Activated T-cell treated with anti-CD3 and anti-CD28 coated beads for 24 hours (primary cell): ENCODE measurements around the gene DPM1.

Source experiments
- DNase-seq: peaks from one replicate; pipeline ENCODE4 v3.0.0-alpha.2; 2020; ENCODE audit warnings: low read depth

Gene DPM1

DNA sequence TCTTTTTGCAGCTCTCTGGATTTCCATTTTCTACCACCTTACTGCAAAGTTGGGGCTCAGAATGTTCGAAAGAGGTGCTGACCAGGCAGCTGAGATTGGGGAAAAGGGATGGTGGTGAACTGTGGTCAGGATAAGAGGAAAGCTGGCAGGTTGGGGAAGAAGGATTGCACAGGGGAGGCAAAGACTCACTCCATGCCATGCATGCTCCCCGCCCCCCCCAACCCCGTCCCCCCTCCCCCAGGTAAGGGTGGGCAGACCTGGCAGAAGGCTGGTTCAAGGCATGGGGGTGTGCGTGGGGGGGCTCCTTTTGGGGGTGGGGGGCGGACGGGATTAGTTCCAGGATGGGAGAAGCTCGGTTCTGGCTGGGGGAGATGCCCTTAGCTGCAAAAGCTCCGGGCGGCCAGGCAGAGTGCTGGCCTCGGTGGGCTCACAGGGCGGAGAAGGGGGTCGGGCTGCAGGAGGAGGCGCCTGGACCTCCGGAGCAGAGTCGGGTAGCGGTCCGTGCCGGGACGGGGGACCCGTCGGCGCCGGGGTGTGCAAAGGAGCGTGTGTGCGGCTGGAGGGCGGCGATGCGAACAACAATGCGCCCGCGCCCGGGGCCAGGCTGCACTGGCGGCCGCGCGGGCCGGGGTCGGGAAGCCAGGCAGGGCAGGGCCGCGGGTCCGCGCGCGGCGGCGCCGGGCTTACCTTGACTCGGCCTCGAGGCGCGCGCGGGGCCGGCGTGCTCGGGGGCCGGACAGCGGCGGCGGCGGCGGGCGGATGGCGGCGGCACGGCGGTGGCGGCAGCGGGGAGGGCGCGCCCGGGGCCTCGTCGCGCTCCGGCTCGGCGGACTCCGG, 28.0 kb downstream of the DPM1 start:
- DNase-seq: no peak

DNA sequence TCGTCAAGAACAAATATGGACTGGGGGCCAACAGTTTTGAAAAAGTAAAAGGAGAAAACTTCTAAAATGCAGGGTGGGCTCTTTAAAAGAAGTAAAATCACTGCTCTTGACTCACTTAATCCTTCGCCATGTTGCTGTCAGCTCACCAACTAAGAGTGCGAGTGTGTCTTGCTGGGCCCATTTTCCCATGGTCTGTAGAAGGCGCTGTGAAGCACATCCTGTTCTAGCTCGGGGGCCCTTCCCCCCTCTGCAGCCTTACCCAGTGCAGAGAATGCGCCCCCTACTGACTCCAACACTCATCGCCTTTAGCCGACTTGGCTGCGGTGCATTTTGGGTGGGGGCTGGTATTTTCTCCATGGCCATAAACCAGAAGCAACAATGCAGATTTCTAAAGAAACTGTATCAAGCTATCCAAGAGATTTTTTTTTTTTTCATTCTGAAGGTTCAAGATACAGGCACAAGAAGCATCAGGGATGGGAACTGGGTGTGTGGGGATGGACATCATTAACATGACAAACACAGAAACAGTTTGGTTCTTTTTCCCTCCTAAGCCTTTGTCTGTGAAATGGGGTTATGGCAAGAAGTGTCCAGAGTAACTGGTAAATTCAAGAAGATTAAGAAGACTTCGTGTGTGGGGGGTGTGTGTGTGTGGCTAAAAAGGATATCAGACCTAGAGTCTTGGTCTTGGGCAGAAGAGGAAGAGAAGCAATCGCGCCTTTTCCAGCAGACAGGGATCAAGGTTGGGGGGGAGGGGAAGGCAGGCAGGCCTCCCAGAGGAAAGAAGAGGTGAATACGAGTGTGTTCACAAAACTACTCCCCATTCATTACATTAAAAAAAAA, 28.8 kb downstream of the DPM1 start:
- DNase-seq: peak; percentile 86

DNA sequence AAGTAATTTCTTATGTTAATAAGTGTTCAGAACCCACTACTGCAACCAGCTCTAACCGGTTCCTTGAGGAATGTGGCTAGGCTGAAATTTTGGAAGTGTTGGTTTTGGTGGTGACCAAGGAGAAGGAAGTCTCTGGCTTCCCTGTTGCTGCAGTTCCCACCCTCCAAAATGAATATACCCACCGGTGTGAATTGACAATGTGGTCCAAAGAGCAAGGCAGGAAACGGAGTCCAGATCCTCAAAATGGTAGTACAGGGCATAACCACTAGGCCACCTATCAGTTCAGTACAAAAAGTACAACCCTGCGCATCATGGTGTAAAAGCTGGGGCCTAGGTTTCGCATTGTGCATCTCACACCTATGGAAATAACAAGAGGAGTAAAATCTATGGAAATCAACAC, 29.9 kb downstream of the DPM1 start:
- DNase-seq: no peak

DNA sequence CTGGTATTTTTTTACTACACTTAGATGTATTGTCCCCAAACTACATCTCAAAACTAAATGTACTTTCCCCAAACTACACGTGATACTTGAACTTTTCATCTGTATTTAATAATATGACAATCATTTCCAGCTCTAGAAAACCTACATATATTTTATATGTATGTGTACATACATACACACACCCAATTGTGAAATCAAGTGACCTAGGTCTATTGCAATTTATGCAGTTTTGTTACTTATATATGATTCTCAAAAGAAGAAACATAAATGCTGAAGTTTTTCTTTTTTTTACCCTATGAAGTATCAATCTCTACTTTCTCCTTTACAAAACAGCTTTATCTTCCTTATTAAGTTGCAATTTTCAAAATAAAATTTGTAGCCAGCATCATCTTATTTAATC, 31.8 kb downstream of the DPM1 start:
- DNase-seq: no peak

DNA sequence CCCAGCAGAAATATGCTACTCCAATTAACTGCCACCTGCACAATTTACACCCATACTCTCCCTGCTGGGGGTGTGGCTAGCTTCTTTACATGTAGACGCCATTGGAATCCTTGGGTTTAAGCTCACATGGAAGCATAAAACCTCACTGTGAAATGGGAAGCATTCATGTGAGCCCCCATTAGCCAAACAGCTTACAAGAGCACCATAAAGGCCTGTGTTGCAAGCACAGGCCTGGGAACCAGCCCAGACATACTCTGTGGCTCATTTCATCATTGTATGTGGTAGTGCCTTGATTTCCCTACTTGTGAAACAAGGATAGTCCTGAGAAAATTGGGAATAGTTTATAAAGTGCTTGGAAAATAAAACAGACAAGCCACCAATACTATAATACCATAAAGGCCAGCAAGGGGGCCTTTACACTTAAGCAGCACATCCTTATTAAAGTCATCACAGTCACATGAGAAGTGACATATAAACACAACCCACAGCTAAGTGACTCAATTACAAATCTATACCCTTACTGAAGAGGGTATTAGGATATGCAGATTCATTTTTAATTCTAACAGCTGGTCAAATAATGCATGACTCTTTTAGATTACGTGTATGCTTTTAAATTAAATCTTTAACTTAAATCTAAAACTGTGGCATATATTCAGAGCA, 33.9 kb downstream of the DPM1 start:
- no peak for DNase-seq

DNA sequence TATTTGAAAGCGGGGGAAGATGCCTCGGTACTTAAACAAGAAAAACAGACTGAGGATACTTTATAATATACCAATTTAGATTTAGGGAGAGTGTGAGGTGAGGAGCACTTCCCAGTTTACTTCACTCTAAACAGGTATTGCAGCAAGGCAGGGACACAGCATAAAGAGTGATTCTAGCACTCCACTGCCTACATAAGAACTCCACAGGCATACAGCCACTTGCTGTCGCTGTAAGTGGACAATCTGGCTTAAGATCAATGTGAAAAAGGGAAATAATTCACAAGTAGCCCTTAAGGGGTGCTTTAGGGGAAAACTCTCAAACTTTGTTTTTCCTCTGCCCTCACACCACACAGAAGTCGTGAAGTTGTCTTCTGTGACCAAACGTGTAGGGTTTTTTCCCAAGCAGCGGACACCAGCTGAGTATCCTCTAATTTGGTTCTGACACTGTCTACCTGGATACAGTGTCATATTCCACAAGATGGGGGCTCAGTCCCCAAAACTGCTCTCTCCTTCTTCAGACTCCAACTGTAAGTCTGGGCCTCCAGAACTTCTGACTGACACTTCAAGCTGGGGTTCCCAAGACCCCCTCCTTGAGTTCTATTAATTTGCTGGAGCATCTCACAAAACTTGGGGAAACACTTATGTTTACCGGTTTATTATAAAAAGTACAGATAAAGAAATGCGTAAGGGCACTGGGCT, 36.4 kb downstream of the DPM1 start:
- no peak for DNase-seq

DNA sequence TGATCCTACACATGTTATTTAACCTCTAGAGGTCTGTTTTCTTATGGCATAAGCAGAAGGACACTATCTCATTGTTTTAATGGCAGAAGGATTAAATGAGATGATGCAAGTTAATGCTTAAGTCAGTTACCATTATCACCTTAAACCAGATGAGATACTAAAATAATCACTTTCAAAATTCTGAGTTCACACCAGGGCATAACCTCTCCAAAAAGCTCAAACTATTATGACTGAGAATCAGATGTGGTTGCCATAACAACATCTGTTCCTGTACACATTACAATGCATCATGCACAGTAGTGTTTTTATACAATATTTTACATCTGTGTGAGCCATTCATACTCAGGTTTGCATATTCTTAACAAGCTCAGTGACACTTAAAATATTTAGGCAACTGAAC, 37.3 kb downstream of the DPM1 start:
- no peak for DNase-seq

DNA sequence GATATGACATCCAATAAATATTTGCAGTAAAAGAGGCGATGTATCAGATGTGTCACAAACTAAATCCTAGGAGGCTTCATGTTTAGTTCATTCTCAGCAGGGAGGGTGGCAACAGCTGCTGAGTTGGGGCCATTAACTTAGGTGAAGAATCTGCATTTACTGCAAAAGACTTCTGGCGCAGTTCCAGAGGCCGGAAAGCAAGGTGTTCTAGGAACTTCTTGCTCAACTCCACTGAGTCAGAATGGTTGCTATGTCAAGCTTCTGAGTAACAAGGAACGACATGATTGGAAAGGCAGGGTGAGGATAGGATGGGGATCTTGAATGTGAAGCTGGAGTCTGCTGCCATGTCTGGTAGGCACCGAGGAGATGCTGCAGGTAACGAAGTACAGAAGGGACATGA, 38.8 kb downstream of the DPM1 start:
- DNase-seq: no peak

DNA sequence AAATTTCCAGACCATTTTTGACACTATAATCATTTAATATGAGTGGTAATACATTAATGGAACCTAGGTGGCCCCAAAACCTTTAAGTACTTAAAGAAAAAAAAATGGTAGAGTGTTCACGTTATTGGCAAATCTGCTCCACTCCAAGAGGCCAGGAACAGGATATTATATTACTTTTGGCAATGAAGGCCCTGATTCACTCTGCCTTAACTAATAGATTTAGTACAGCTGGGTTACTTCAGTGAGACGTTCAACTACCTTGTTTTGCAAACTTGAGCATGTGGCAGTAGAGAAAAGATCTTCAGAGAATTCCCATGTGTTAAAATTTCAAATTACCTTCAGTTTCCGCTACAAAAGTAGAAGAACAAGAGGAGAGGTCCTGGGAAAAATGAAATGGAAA, 39.9 kb downstream of the DPM1 start:
- DNase-seq: no peak

DNA sequence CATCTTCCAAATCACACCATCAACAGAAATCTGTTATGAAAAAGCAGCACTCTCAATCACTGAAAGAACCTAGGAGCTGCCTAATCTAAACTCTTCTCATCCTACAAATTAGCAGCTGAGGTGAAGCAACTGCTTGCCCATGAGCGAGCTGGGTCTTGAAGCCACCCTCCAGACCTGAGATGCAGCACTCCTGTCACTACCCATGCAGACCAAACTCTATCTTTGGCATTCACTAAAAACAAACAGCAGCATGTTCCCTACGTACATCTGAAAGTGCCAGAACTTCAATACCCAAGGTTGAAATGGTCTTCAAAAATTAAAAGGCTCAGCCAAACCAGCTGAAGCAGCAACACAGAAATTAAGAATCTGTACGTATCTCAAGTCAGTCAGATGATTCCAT, 41.4 kb downstream of the DPM1 start:
- DNase-seq: no peak

DNA sequence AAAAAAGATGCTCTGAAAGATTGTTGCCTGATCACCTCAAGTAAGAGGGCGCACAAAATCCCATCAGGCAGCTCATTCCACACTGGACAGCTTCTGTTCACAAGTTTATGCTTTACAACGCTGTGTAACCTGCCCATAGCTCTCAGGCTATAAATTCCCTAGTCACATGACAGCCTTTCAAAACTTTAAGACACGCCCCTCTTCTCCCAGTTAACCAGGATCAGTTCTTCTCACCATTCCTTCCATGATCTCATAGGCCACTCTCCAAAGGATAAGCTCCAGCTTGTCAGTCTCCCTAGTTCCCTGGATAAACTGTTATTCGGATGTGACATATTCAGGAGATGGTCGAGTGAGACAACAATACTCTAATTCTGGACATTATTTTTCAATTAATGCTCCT, 42.1 kb downstream of the DPM1 start:
- no peak for DNase-seq

DNA sequence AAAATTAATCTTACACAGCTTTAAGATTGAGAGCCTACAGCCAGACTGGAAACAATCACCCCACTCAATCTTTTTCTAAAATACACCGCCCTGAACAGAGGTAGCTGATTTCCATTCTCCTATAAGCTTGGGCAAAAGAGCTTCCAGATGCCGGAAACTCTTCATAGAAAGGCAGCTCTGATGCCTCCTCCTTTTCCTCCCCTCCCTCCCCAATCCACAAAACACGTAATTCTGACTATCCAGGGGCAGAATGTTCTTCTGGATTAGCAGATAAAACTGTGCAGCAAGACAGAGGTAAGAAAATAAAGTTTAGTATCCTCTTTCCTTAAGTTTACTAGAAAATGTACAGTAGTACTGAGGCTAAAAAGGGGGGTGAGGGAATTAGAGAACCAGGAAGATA, 42.9 kb downstream of the DPM1 start:
- DNase-seq: no peak

DNA sequence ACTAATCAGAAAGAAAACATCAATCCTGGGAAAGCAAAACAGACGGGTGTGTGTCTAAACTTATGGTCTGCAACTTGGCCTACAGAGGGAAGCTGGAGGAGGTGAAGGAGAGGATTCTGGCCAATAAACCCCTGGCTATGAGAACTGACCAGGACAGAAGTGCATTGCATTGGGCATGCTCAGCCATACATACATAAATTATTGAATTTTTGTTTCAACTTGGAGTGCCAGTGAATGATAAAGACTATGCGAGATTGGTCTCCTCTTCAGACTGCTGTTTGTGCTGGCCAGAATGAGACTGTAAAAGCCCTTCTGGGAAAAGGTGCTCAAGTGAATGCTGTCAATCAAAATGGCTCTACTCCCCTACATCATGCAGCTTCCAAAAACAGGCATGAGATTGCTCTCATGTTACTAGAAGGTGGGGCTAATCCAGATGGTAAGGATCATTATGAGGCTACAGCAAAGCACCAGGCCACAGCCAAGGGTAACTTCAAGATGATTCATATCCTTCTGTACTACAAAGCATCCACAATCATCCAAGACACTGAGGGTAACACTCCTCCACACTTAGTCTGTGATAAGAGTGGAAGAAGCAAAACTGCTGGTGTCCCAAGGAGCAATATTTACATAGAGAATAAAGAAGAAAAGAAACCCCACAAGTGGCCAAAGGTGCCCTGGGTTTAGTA, 44.5 kb downstream of the DPM1 start:
- DNase-seq: no peak

DNA sequence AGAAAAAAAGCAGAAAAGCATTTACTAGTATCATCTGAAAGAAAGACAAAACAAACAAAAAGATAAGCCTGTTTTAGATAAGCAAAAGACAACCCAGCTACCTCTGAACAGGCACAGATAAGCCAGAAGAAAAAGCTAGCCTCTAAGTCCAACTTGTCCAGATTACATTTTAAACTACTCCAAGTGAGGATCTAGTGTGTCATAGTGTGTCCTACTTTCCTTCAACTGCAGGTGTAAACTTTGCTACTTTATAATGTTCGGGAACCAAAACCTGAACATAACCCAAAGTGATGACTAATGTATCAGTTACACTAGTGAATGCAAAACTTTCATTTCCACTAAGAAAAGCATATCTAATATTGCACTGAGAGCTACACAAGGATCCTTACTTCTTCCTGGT, 46.6 kb downstream of the DPM1 start:
- DNase-seq: no peak

DNA sequence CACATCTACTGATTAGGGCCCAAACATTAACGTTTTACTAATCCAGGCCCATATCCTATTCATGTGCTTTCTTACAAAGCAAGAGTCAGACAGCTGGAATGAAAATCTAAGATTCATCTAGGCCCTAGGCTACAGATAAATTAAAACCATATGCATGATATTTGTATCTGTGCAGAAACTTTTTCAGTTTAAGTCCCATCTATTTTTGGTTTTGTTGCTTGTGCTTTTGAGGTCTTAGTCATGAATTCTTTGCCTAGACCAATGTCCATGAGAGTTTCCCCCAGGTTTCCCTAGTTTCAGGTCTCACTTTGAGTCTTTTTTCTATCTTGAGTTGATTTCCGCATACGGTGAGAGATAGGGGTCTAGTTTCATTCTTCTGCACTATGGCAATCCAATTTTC, 47.3 kb downstream of the DPM1 start:
- DNase-seq: no peak

DNA sequence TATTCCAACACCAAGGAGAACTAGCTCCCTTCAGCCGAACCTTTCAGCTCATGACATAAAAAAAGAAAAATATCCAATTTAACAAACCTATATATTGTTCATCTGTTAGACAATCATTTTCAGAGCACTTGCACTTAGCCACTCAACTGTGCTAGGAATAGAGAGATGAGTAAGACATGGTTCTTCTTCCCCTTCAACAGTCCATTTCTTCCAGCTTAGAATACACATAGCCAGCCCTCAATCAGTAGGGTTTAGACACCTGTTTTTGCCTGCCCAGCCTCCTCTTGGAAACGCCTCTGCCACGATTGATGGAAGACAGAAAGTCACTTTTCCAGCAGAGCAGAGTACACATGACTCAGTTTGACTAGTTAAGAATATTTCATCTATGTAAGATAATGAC, 48.9 kb downstream of the DPM1 start:
- no peak for DNase-seq

DNA sequence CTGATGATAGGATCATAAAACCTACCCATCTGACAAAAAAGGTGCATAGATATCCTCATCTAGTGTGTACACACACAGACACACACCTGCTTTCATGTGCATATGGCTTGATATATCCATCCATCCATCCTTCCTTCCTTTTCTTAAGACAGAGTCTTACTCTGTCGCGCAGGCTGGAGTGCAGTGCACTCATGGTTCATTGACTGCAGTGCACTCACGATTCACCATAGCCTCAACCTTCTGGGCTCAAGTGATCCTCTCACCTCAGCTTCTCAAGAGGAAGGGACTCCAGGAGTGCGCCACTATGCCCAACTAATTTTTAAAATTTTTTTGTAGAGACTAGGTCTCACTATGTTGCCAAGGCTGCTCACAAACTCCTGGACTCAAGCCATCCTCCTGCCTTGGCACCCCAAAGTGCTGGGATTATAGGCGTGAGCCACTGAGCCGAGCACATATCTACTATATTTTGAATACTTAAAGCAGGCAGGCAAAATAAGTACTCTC, 54.2 kb downstream of the DPM1 start:
- DNase-seq: no peak

DNA sequence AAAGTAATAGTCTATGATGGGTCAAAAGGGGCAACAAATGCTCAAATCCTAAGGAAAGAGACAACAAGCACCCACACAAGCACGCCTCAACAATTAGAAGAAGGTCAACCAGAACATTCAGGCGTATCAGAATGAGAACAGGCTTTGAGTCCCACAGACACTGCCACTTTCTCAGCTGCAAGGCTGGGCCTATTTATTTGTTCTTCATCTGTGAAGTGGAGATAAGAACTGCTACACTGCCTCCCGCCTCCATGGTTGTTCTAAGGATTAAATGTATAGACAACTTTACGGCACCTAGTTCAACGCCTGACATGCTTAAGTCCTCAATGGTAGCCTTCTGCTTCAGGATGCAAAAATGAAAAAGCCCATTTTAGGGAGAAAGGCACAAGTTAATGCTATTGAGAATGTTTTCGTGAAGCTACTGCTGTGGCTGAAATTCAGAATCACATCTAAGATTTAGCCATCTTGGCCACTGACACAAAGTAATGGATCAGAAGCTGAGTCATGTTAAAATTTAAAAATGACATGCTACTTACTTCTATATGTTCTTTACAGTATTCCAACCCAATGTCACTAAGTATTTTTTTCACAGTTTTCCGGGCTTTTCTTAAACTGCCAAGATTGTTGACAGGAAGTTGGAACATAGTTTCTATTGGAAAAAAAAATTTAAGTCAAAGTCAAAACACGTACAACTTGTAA, 54.8 kb downstream of the DPM1 start:
- DNase-seq: no peak

DNA sequence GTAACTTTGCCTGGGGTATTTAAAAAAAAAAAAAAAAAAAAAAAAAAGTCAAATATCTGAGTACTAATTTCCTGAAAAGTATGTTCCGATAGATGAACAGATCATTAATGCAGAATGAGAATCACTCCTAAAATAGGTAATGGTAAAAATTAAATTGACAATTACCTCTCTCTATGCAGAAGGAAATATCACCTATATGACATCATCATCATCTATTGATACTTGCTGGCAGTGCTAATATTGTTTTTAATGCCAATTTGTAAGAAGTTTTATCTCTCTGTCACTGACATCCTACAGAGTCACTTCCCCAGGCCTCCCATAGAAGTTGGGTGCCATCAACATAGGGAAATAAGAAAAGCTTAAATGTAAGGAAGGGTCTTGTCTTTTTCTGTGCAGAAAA, 57.0 kb downstream of the DPM1 start:
- no peak for DNase-seq

DNA sequence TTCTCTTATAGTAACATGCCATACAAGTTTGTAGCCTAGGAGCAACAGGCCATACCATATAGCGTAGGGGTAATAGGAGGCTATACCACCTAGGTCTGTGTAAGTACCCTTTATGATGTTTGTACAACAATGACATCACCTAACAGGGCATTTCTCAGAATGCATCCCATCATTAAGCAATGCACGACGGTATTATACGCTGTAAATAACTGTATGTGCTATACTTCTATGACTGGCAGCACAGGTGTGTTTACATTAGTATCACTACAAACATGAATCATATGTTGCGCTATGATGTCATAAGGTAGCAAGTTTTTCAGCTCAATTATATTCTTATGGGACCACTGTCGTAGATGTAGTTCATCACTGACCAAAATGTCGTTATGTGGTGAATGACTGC, 58.1 kb downstream of the DPM1 start:
- DNase-seq: no peak

DNA sequence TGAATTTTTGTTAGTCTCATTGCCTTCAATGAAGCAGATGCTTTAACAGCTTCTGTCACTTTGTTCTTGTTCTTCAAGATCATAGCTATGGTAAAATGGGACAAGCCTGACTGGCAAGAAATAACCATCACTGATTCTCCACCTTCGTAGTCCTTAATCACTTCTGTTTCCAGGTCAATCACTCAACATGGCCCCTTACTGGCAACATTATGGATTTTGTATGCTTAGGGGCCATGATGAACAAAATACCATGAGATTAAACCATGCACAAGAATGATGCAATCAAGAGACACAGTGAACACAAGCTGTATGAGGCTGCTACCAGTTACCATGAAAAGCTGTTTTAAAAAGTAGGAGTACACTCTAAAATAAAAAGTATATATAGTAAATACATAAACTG, 59.9 kb downstream of the DPM1 start:
- no peak for DNase-seq
